COLO668 (cell line): ENCODE results near the gene MSL2.
"Not testable (repeated sequence)": the region's sequence is repeated elsewhere in the genome, so short reads cannot be mapped to it uniquely, and the experiment has no call there.

Experiments used
- DNase-seq: peaks from one replicate; lab custom pipeline; 2025; ENCODE audit not compliant: unreplicated experiment; lab: John Stamatoyannopoulos, UW

The MSL2 gene

DNA sequence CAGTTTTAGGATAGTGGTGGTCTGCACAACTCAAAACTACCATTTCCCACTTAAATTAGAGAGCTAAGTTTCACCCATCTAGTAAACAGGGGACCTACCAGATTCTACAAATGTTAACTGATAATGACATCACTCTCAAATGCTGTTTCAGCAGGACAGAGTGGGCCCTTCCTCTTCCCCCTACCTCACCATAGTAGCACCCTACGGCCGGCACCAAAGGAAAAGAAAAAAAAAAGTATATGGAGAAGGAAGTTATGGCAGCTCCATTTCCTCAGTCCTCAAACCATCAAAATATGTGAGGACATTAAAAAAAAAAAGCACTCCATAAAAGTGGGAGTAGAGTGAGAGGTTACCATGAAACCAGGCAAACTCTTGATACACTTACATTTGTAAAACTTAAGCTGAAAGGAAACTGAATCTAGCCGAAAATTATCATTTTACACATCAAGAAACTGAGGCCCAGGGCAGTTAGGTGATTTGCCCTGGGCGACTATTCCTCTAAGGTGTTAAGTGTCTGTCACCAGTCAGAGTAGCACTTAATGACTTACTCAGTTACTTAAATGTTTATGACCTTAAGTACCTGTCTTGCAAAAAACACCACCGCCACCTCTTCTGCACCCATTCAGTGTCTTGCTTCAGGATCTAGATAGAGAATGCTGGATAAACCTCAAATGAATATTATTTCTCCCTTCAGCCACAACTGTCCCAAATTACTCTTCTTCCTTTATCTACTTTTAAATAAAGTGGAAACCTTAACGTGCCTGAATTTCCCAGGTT is 2.7 kb downstream of the MSL2 start:
- DNase-seq, result no peak

DNA sequence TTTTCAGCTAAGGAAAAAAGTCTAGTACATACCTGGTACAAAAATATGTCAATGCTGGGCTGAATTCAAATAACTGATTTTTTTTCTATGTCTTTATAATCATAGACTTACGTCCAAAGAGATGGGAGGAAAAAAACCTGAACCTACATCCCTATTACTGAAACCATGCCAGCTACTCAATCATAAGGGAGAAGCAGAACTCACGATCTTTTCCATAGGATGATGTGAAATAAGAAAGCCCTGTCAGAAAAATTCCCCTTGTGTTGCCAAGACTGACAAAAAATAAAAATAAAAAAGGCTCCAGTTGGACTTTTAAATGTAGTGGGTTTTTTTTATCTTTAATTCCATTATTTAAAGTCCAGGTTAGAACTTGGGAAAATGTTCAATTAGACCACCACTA is 3.3 kb downstream of the MSL2 start:
- no peak for DNase-seq

DNA sequence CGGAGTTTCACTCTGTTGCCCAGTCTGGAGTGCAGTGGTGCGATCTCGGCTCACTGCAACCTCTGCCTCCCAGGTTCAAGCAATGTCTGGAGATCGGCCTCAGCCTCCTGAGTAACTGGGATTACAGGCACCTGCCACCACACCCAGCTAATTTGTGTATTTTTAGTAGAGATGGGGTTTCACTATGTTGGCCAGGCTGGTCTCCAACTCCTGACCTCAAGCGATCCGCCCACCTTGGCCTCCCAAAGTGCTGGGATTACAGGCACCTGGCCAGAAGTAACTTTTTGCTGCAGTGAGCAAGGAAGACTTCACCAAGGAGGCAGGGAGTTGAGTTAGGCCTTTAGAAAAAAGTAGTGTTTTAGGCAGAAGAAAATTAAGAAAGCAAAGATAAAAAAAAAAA is 3.9 kb downstream of the MSL2 start:
- DNase-seq, result not testable (repeated sequence)

DNA sequence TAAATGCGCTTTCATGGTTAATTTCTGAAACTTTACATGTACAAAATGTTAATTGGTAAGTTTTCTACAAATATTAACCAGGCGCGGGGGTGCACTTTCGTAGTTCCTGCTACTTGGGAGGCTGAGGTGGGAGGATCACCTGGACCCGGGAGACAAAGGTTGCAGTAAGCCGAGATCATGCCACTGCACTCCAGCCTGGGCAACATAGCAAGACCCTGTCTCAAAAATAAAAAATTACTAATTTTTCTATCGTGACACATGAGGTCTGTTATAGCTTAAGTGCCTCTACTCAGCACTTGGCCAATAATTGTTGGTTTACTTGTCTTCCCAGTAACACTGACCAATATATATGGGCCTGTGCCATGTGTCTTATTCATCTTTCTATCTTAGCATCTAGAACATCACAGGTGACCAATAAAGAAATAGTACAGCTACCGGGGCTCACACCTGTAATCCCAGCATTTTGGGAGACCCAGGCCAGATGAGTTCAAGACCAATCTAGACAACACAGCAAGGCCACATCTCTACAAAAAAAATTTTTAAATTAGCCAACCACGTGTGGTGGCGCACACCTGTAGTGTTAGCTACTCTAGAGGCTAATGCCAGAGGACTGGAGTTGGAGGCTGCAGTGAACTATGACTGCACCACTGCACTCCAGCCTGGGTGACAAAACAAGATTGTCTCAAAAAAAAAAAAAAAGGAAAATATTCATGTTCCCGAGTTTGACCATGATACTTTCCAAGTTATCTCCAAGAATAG is 6.1 kb downstream of the MSL2 start:
- no peak for DNase-seq

DNA sequence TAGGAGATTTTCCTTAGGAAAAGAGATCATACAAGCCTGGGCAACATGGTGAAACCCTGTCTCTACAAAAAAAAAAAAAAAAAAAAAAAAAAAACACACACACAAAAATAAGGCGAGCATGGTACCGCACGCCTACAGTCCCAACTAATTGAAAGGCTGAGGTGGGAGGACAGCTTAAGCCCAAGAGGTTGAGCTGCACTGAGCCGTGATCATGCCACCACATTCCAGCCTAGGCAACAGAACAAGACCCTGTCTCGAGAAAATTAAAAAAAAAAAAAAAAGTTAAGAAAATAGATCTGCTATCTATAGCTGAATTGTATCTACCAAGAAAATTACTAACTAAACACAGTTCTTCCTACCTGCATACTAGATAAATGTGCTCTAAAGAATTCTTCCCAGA is 7.1 kb downstream of the MSL2 start:
- no peak for DNase-seq

DNA sequence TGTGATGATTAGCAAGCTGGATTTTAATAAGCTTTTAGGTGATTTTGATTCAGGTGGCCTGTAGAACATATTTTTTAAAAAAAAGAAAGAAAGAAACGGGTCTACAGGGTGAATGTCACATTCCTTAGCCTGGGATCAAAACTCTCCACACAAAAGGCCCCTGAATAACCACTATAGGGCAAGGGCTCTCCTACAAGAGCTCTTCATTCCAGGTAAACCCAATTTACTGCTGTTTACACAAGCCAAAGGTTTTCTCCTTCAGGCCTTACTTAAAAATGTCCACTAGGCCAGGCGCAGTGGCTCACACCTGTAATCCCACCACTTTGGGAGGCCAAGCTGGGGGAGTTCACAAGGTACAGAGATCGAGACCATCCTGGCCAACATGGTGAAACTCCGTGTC is 8.3 kb downstream of the MSL2 start:
- no peak for DNase-seq

DNA sequence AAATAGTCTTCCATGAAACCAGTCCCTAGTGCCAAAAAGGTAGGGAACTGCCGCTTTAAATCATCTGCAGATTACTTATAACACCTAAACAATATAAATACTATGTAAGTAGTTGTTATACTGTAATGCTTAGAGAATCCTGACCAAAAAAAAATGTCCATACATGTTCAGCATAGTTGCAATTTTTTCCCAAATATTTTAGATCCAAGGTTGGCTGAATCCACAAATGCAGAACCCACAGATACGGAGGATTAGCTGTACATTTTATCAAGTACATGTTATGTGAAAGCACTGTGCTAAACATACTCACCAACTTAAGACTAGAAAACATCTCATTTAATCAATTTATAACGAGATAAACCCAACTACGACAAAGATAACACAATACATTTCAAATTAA is 9.3 kb downstream of the MSL2 start:
- no peak for DNase-seq

DNA sequence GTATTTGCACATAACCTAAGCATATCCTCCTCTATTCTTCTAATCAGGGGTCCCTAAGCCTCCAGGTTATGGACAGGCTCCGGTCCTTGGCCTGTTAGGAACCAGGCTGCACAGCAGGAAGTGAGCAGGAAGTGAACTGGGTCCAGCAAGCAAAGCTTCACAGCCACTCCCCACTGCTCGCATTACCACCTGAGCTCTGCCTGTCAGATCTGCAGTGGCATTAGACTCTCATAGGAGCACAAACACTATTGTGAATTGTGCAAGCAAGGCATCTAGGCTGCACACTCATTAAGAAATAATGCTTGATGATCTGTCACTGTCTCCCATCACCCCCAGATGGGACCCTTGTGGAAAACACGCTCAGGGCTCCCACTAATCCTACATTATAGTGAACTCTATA is 9.8 kb downstream of the MSL2 start:
- DNase-seq, result peak; percentile 32

DNA sequence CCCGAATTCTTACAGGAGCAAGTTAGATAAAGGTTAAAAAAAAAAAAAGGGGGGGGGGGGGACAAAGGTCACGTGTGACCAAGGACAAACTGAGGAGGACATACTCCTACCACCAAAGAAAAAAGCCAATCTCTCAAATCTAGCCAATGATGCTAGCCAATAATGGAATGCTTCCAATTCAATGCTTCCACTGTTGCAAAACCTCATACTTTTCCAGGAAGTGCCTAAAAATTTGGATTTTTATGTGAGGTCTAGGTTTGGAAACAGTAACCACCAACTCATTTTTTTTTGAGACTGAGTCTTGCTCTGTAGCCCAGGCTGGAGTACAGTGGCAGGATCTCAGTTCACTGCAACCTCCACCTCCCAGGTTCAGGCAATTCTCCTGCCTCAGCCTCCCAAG is 11.4 kb downstream of the MSL2 start:
- no peak for DNase-seq

DNA sequence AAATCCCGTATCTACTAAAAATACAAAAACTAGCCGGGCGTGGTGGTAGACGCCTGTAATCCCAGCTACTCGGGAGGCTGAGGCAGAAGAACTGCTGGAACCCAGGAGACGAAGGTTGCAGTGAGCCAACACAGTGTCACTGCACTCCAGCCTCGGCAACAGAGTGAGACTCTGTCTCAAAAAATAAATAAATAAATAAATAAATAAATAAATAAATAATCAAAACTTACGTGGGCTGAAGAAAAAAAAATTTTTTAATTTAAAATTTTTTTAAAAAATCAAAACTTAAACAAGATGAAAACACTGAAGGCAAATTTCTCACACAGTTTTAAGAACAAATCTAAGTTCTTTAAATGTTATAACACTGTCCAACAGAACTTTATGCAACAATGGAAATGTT is 14.4 kb downstream of the MSL2 start:
- no peak for DNase-seq

DNA sequence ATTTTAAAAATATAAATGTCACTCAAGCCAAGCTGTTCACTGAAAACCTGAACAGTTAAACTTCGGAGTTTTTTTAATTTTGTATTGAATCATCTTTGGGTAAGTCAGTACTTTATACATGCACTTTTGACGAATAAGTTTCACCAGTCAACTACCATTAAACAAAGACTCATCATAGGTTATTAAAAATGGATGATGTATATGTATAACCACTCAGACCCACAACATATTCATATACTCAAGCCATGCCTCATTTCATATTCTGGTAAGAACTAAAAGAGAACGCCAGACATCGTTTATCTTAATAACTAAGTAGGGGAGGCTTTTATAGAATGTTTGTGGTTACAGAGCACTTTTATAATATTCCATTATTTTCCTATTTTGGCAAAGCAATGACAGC is 18.3 kb downstream of the MSL2 start:
- no peak for DNase-seq

DNA sequence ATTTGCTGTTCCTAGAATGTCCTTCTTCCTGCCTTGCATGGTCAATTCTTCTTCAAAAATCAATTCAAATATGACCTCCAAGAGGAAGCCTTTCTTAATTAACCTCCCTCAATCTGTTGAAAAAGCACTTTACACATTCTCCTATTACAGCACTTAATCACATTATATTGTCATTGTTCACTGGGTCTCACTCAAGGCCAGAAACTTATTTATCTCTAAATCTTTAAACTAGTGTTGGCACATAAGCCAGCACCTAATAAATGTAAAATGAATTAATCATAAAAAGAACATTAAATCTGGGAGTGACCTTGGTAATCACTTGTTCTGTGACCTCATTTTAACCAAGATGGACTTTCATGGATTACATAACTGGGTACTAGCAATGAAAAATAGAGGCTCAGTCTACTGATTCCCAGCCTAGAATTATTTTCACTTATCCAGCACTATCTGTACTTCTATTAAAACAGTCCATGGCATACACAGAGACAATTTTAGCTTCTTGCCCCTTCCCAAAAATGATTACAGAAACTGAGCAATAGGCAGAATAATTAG is 22.1 kb downstream of the MSL2 start:
- DNase-seq, result no peak

DNA sequence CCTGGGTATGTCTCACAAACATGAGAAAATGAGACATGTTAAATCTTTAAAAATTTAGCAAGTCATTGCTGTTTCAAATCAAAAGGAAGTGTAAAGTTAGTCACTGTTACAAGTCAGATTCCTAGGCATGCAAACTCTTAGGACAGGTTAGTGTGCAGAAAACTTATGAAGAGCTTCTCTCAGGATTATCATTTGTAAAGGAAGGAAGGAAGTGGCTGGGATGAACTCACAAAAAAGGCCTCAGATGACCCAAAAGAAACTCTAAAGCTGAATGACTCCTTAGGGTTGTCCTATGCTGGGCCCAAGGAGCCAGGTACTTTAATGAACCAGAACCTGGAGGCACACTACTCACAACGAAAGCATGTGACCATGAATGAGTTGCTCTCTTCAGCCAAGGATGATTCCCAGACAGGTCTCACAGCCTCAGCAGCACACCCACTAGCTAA is 25.0 kb downstream of the MSL2 start:
- no peak for DNase-seq

DNA sequence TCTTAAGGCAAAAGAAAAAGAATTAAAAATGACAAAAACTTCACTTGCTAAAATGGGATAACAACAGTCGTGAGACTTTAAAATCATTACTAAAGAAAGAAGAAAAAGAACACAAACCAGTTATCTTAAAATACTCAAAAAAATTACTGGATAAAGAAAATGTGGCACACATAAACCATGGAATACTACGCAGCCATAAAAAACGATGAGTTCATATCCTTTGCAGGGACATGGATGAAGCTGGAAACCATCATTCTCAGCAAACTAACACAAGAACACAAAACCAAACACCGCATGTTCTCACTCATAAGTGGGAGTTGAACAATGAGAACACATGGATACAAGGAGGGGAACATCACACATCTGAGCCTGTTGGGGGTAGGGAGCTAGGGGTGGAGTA is 27.9 kb downstream of the MSL2 start:
- not testable (repeated sequence) for DNase-seq

DNA sequence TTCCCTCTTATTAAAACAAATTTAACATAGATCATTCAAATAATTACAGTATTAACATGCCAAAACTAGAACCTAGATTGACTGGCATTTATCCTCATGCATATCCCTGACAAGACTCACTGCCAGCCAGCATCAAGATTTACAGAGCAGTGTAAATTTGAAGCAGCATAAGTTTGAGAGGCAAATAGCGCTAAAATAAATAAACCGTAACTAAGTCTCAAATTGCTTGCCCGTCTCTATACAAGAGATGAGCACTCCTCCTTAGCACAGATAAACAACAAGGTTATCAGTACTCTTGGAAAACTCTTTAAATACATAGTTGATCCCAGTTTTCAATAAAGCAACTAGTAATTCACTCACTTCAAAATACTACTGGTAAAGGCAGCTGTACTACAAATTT is 29.6 kb downstream of the MSL2 start:
- DNase-seq, result no peak

DNA sequence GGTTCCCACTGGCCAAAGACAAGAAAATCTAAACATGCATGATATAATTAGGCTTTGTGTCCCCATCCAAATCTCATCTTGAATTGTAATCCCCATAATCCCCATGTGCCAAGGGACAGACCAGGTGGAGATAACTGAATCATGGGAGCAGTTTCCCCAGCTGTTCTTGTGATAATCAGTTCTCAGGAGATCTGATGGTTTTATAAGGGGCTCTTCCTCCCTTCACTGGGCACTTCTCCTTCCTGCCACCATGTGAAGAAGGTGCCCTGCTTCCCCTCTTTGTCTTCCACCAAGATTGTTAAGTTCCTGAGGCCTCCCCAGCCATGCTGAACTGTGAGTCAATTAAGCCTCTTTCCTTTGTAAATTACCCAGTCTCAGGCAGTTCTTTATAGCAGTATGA is 32.5 kb downstream of the MSL2 start:
- DNase-seq, result not testable (repeated sequence)

DNA sequence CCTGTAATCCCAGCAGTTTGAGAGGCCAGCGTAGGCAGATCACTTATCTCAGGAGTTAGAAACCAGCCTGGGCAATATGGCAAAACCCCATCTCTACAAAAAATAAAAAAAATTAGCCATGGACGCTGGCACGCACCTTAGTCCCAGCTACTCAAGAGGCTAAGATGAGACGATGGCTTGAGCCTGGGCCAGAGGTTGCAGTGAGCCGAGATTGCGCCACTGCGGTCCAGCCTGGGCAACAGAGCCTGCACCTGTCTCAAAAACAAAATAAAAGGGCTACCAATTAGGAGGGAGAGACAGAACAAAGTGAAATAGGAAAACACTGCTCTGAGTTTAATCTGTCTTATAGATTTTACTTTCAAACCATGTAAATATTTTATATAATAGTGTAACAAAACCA is 33.8 kb downstream of the MSL2 start:
- no peak for DNase-seq

DNA sequence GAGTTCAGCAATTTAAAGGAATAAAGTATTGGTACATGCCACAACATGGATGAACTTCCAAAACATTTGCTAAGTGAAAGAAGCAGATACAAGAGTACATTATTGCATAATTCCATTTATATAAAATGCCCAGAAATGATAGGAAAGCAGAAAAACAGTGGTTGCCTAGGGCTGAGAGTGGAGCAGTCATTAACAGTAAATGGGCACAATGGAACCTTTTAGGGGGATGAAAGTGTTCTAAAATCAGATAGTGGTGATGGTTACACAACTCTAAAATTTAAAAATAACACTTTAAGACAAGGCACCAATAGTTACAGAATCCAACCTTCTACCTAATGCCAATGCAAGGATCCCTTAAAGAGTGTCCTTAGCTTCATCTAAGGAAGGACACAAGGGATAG is 34.6 kb downstream of the MSL2 start:
- DNase-seq, result no peak

DNA sequence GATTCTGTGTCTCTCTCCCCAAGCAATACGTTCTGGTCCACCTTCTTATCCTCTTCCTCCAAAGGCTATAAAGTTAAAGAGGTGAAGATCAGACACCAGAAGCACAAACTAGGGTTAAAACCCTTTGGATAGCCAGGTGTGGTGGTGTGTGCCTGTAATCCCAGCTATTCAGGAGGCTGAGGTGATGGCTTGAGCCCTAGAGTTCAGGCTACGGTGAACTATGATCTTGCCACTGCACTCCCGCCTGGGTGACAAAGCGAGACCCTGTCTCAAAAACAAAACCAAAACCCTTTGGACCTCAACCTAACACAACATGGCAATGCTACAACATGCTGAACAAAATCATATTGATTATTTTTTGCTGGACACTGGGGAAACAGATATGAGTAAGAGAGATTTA is 43.2 kb downstream of the MSL2 start:
- no peak for DNase-seq

DNA sequence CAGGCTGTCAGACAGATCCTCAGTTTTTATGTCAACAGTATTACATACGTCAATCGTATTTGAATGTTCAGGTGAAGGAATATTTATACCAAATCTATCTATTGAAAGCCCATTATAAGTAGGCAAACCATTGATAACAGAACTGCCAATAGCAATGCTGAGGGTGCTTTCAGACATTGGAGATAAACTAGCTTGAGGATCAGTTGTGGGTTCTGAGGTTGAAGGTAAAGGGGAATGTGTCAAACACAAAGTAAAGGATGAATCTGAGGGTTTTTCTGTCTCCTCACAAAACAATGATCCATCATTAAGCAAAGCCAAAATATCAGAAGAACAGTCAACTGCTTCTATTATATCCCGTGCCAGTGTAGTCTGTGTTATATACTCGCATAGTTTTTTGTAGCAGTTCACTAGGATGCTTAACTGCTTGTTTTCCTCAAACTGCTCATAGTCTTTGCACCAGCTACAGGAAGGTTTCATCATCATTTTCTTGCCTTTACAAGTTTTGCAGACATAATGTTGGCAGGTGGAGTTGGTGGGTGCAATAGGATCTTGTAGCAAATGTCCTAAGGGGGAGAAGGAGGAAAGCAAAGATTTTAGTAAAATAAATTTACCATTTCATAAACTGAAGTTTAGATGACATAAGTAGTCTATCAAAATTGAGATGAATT is 43.8 kb downstream of the MSL2 start:
- DNase-seq, result no peak

DNA sequence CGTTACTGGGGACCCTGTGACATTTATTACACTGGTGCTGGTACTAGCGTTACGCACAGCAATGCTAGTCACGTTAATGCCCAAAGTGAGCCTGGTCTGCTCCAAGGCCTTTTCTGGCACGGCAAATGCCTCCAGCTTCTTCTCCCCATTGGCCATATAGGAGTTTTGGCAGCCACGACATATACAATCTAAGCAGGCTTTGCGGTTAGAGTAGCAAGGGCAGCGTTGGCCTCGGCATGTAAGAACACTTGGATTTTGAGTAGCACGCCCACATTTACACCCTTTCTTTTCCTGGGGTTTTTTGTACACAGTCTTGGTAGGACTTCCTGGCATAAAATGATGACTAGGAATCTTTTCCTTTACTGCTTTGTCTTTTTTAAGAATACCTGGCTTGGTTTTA is 44.9 kb downstream of the MSL2 start:
- no peak for DNase-seq

DNA sequence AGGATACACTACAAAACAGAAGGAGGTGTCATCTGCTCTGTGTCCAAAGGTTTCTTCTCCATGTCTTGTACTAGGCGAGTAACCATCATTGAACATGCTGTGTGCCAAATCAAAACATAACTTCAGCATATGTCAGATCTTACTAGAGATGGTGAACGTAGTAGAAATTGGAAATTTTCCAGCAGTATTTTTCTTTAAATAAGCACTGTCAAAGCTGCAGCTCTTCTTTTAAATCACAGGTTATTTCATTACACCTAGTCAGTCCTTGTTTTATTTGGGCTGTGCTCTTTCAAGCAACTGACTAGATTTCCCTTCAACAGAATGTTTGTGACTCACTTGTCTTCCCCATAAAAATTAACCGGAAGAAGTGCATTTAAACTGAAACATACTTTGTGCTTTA is 46.5 kb downstream of the MSL2 start:
- no peak for DNase-seq
